ENCODE results near the gene ELAVL2. TPM values are rescaled to one million over a fixed set of nuclear protein-coding genes. Genes with fewer than 3 reads are reported as not detected.

The ELAVL2 gene
- total and polyA plus RNA-seq, 2 of the 4 experiments (the other 2 are of a cell fraction): 0.36 TPM; not detected in 1

GRCh38 chr9:23768861-23769260 is 57.2 kb downstream of the ELAVL2 start:
- no peak overlapping the region for H3K18ac ChIP-seq (ENCODE audit: low read depth, low read length)
- H3K27ac ChIP-seq (ENCODE audit: insufficient read depth, low read length): no peak overlapping the region
- H3K36me3 ChIP-seq (ENCODE audit: control insufficient read depth, insufficient read depth, low read length): no peaks in the 10 kb centered on the region
- no peaks in the 10 kb centered on the region for H3K27me3 ChIP-seq (ENCODE audit: control insufficient read depth, insufficient read depth, low read length)
- no peak overlapping the region for H2BK20ac ChIP-seq (ENCODE audit: low read depth, low read length)
- no peaks in the 10 kb centered on the region for H3K9me1 ChIP-seq (ENCODE audit: insufficient read depth, low read length)
- no peaks in the 10 kb centered on the region for H4K20me1 ChIP-seq (ENCODE audit: insufficient read depth, low read length)
- dilution Hi-C loops (cut with HindIII; ENCODE audit: low sequenced_read_pairs, unreplicated experiment): no loop called here
- POLR2A ChIA-PET (ENCODE audit: unreplicated experiment): no interaction called here
- no peak overlapping the region for H2AFZ ChIP-seq (replicated peaks; ENCODE audit: low read length, poor library complexity)
- CTCF ChIA-PET: no interaction called here
- no peak overlapping the region for H3K9ac ChIP-seq (ENCODE audit: low read depth, low read length)
- no TSS peak for BruUV-seq (replicated peaks)
- H2BK120ac ChIP-seq (ENCODE audit: low read depth, low read length): no peak overlapping the region
- H2AK9ac ChIP-seq (replicated peaks; ENCODE audit: low read depth, low read length, poor library complexity): no peak overlapping the region
- no peak overlapping the region for H2BK15ac ChIP-seq (ENCODE audit: low read depth, low read length)
- no peak overlapping the region for H3K14ac ChIP-seq (replicated peaks; ENCODE audit: low read depth, low read length)
- no peak overlapping the region for H2BK5ac ChIP-seq (ENCODE audit: low read depth, low read length, poor library complexity, severe bottlenecking)
- no peak overlapping the region for H3K23ac ChIP-seq (ENCODE audit: low read depth, low read length)
- 0 out of 2 replicates have a peak, but pooled peaks cover 2% of the 10 kb centered on the region for H3K9me3 ChIP-seq (ENCODE audit: control insufficient read depth, insufficient read depth, low read length)
- no peak overlapping the region for H3K4me3 ChIP-seq (ENCODE audit: insufficient read depth, low read depth, low read length)
- TF ChIP-seq MAZ (IDR thresholded peaks at IDR 0.05; ENCODE audit: borderline replicate concordance, low read depth, low read length): no peak
- TF ChIP-seq RFX5 (IDR thresholded peaks at IDR 0.05; ENCODE audit: low read depth, low read length): no peak
- no peak for TF ChIP-seq MXI1 (IDR thresholded peaks at IDR 0.05; ENCODE audit: borderline replicate concordance, low read depth, low read length)
- TF ChIP-seq MAFK (IDR thresholded peaks at IDR 0.05; ENCODE audit: low read depth, low read length): no peak
- TF ChIP-seq, protein P1, sequence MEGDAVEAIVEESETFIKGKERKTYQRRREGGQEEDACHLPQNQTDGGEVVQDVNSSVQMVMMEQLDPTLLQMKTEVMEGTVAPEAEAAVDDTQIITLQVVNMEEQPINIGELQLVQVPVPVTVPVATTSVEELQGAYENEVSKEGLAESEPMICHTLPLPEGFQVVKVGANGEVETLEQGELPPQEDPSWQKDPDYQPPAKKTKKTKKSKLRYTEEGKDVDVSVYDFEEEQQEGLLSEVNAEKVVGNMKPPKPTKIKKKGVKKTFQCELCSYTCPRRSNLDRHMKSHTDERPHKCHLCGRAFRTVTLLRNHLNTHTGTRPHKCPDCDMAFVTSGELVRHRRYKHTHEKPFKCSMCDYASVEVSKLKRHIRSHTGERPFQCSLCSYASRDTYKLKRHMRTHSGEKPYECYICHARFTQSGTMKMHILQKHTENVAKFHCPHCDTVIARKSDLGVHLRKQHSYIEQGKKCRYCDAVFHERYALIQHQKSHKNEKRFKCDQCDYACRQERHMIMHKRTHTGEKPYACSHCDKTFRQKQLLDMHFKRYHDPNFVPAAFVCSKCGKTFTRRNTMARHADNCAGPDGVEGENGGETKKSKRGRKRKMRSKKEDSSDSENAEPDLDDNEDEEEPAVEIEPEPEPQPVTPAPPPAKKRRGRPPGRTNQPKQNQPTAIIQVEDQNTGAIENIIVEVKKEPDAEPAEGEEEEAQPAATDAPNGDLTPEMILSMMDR (conservative IDR thresholded peaks at IDR 0.05; ENCODE audit: low read depth, low read length): no peak
- TF ChIP-seq CHD1 (IDR thresholded peaks at IDR 0.05; ENCODE audit: low read depth, low read length): no peak
- no peak for TF ChIP-seq CEBPB (IDR thresholded peaks at IDR 0.05; ENCODE audit: low read depth, low read length)
- no peak for TF ChIP-seq RAD21 (IDR thresholded peaks at IDR 0.05; ENCODE audit: low read length)
- TF ChIP-seq FOS (IDR thresholded peaks at IDR 0.05; ENCODE audit: low read depth, low read length): no peak
- no peak for TF ChIP-seq NFE2L2 (IDR thresholded peaks at IDR 0.05; ENCODE audit: low read depth, low read length)
- TF ChIP-seq RCOR1 (IDR thresholded peaks at IDR 0.05; ENCODE audit: insufficient replicate concordance, low read length): no peak
- no peak for TF ChIP-seq BHLHE40 (IDR thresholded peaks at IDR 0.05; ENCODE audit: low read depth, low read length)
- TF ChIP-seq, protein P2, sequence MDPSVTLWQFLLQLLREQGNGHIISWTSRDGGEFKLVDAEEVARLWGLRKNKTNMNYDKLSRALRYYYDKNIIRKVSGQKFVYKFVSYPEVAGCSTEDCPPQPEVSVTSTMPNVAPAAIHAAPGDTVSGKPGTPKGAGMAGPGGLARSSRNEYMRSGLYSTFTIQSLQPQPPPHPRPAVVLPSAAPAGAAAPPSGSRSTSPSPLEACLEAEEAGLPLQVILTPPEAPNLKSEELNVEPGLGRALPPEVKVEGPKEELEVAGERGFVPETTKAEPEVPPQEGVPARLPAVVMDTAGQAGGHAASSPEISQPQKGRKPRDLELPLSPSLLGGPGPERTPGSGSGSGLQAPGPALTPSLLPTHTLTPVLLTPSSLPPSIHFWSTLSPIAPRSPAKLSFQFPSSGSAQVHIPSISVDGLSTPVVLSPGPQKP (IDR thresholded peaks at IDR 0.05; ENCODE audit: borderline replicate concordance, low read depth, low read length): no peak
- TF ChIP-seq, protein P3, sequence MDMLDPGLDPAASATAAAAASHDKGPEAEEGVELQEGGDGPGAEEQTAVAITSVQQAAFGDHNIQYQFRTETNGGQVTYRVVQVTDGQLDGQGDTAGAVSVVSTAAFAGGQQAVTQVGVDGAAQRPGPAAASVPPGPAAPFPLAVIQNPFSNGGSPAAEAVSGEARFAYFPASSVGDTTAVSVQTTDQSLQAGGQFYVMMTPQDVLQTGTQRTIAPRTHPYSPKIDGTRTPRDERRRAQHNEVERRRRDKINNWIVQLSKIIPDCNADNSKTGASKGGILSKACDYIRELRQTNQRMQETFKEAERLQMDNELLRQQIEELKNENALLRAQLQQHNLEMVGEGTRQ (IDR thresholded peaks at IDR 0.05; ENCODE audit: low read depth, low read length): no peak
- no peak for TF ChIP-seq SMC3 (IDR thresholded peaks at IDR 0.05; ENCODE audit: low read depth, low read length)
- TF ChIP-seq POLR2A (IDR thresholded peaks at IDR 0.05; ENCODE audit: low read depth, low read length): no peak
- no peak overlapping the region for H3K56ac ChIP-seq (ENCODE audit: extremely low read depth, insufficient read depth, low read length)
- no peak overlapping the region for H4K5ac ChIP-seq (ENCODE audit: low read depth, low read length)
- ATAC-seq (ENCODE audit: low read depth) (no peak), DNase-seq (no peak)
- no peak overlapping the region for H3K4me2 ChIP-seq (ENCODE audit: low read depth, low read length)
- intact Hi-C loops (cut with micrococcal nuclease): no loop called here
- in situ Hi-C loops (cut with MboI; ENCODE audit: low sequenced_read_pairs): no loop called here
- H4K91ac ChIP-seq (ENCODE audit: insufficient read depth, low read depth, low read length): no peak overlapping the region
- no peak overlapping the region for H2AK5ac ChIP-seq (ENCODE audit: low read depth, low read length)
- no peak overlapping the region for H3K4ac ChIP-seq (ENCODE audit: low read depth, low read length)
- no peaks in the 10 kb centered on the region for H3K79me1 ChIP-seq (ENCODE audit: low read depth in 1 of 2, low read length in 2 of 2)
- H3K4me1 ChIP-seq (ENCODE audit: control insufficient read depth, insufficient read depth, low read length): no peaks in the 10 kb centered on the region
- H4K8ac ChIP-seq (ENCODE audit: low read depth in 2 of 2, low read length in 2 of 2): no peak overlapping the region
- WGBS, 2 experiments (ENCODE audit: extremely low coverage in 2 of 2, insufficient read length in 1 of 2): no CpG with 5 or more reads among the region's 2 CpGs
